Activated CD8-positive, alpha-beta T cell treated with anti-CD3 and anti-CD28 coated beads for 36 hours (primary cell): ENCODE results near the gene AKAP12. TPM values are rescaled to one million over a fixed set of nuclear protein-coding genes. Genes with fewer than 3 reads are reported as not detected.

Experiments used
- ATAC-seq: fragments of 200-7000 bp; cut with Tn5 transposase; one replicate; pipeline ENCODE4 v1.10.0; 2021; ENCODE audit warnings: mild to moderate bottlenecking, moderate library complexity
- CTCF ChIA-PET: fragments of 350-600 bp; sonication (Branson Sonifier 250); formaldehyde crosslinking; loops from one replicate; lab custom pipeline; 2021; ENCODE audit warnings: antibody characterized with exemption; lab: Charles Lee
- POLR2A ChIA-PET: fragments of 350-600 bp; sonication (Branson Sonifier 250); formaldehyde crosslinking; loops from one replicate; lab custom pipeline; 2021; ENCODE audit warnings: antibody characterized with exemption; lab: Charles Lee
- DNase-seq: peaks from one replicate; pipeline ENCODE4 v3.0.0-alpha.2; 2020
- H3K27ac Mint-ChIP-seq: one replicate; pipeline ENCODE4 v1.8.0; 2021; ENCODE audit warnings: mild to moderate bottlenecking, mixed read lengths
- H3K27me3 Mint-ChIP-seq: one replicate; pipeline ENCODE4 v1.8.0; 2021; ENCODE audit warnings: mixed read lengths
- H3K36me3 Mint-ChIP-seq: one replicate; pipeline ENCODE4 v1.8.0; 2021; ENCODE audit warnings: low read depth, mixed read lengths
- H3K4me1 Mint-ChIP-seq: one replicate; pipeline ENCODE4 v1.8.0; 2021; ENCODE audit warnings: low read depth, mixed read lengths
- H3K4me3 Mint-ChIP-seq: one replicate; pipeline ENCODE4 v1.8.0; 2021; ENCODE audit warnings: mild to moderate bottlenecking, moderate library complexity, mixed read lengths
- H3K9me3 Mint-ChIP-seq: one replicate; pipeline ENCODE4 v1.8.0; 2021; ENCODE audit warnings: mixed read lengths
- CTCF ChIP-seq: fragments of 200-600 bp; IDR thresholded peaks from one replicate; pipeline ENCODE4 v1.8.0; 2022; ENCODE audit warnings: antibody characterized with exemption, mild to moderate bottlenecking
- intact Hi-C: fragments of 100-400 bp; cut with micrococcal nuclease; formaldehyde crosslinking; loops from one replicate; pipeline ENCODE4 v1.10.0; 2022
- total RNA-seq, 2 experiments: library from RNA; stranded (reverse); gene quantifications; one replicate each; pipeline ENCODE4 v1.2.3, GENCODE V29; 2021

Gene AKAP12
- total RNA-seq, 2 experiments from 2014 or later, result 3.2 to 4.0 TPM

GRCh38 chr6:151392427-151392826, 152.7 kb downstream of the AKAP12 start:
- intact Hi-C loops, result loop anchor here (5.0 kb wide), 1 partner anchor 60 kb away; the partner anchor contains the start of gene RMND1
- Mint-ChIP-seq H3K27me3 (no peaks in the 10 kb centered on the region), H3K4me1 (peaks cover 53% of the 10 kb centered on the region), H3K27ac (peak overlapping the region; percentile 98), H3K4me3 (peak overlapping the region; percentile 99), H3K9me3 (no peaks in the 10 kb centered on the region), H3K36me3 (peaks cover 48% of the 10 kb centered on the region)
- ATAC-seq (no peak), DNase-seq (no peak)
- no peak for TF ChIP-seq CTCF
- POLR2A ChIA-PET, result no interaction called here
- CTCF ChIA-PET, result interaction anchor here (0.6 to 2.0 kb wide), 3 partner anchors 13 to 200 kb away, joined by 3 to 7 read pairs (median 6); partner anchors contain the start of gene RMND1

- CTCF ChIA-PET, result interaction anchor here (1.1 to 5.2 kb wide), 4 partner anchors 12 to 60 kb away, joined by 3 to 40 read pairs (median 5); partner anchors contain the start of gene RMND1
- POLR2A ChIA-PET, result interaction anchor here (0.7 to 1.0 kb wide), 2 partner anchors 12 to 18 kb away, joined by 3 read pairs; no protein-coding TSS in a partner anchor
- peaks cover 52% of the 10 kb centered on the region for H3K4me1 Mint-ChIP-seq
Observed at GRCh38 chr6:151393410-151393809, 153.6 kb downstream of the AKAP12 start.

GRCh38 chr6:151399679-151400078, 159.9 kb downstream of the AKAP12 start:
- Mint-ChIP-seq H3K27me3 (no peaks in the 10 kb centered on the region), H3K36me3 (peaks cover 44% of the 10 kb centered on the region), H3K27ac (no peak overlapping the region), H3K4me1 (peaks cover 61% of the 10 kb centered on the region), H3K9me3 (no peaks in the 10 kb centered on the region), H3K4me3 (no peak overlapping the region)
- intact Hi-C loops, result no loop called here
- TF ChIP-seq CTCF, result no peak
- ChIA-PET CTCF (interaction anchor here (0.8 kb wide), 1 partner anchor 76 kb away, joined by 3 read pairs; no protein-coding TSS in a partner anchor), POLR2A (interaction anchor here (1.2 kb wide), 1 partner anchor 35 kb away, joined by 3 read pairs; no protein-coding TSS in a partner anchor)
- DNase-seq (no peak), ATAC-seq (peak; percentile 45)

More at GRCh38 chr6:151393410-151393809, 153.6 kb downstream of the AKAP12 start:
- no peaks in the 10 kb centered on the region for H3K27me3 Mint-ChIP-seq
- peak overlapping the region; percentile 99 for H3K4me3 Mint-ChIP-seq
- H3K27ac Mint-ChIP-seq, result peak overlapping the region; percentile 98
- peaks cover 47% of the 10 kb centered on the region for H3K36me3 Mint-ChIP-seq
- no peak for TF ChIP-seq CTCF
- no peak for DNase-seq
- intact Hi-C loops, result loop anchor here (5.0 kb wide), 1 partner anchor 59 kb away; the partner anchor contains the start of gene RMND1
- ATAC-seq, result no peak
- no peaks in the 10 kb centered on the region for H3K9me3 Mint-ChIP-seq

GRCh38 chr6:151400473-151400872, 160.7 kb downstream of the AKAP12 start:
- Mint-ChIP-seq H3K36me3 (peaks cover 42% of the 10 kb centered on the region), H3K4me3 (no peak overlapping the region), H3K4me1 (peaks cover 54% of the 10 kb centered on the region), H3K9me3 (no peaks in the 10 kb centered on the region), H3K27ac (peak overlapping the region; percentile 46), H3K27me3 (no peaks in the 10 kb centered on the region)
- intact Hi-C loops, result no loop called here
- POLR2A ChIA-PET, result interaction anchor here (1.2 to 1.8 kb wide), 3 partner anchors 10 to 34 kb away, joined by 3 to 7 read pairs (median 5); no protein-coding TSS in a partner anchor
- CTCF ChIA-PET, result no interaction called here
- no peak for TF ChIP-seq CTCF
- DNase-seq, result no peak
- peak; percentile 18 for ATAC-seq

GRCh38 chr6:151402228-151402627, 162.5 kb downstream of the AKAP12 start:
- ChIA-PET CTCF (no interaction called here), POLR2A (interaction anchor here (1.8 kb wide), 1 partner anchor 12 kb away, joined by 7 read pairs; no protein-coding TSS in a partner anchor)
- H3K27ac Mint-ChIP-seq, result peak overlapping the region; percentile 64
- no peak for ATAC-seq
- H3K4me3 Mint-ChIP-seq, result no peak overlapping the region
- H3K36me3 Mint-ChIP-seq, result peaks cover 47% of the 10 kb centered on the region
- intact Hi-C loops, result no loop called here
- H3K27me3 Mint-ChIP-seq, result no peaks in the 10 kb centered on the region
- no peak for DNase-seq
- TF ChIP-seq CTCF, result no peak
- no peaks in the 10 kb centered on the region for H3K9me3 Mint-ChIP-seq
- H3K4me1 Mint-ChIP-seq, result peaks cover 51% of the 10 kb centered on the region
